PC-9 (cell line): ENCODE results near the gene CRIP2.

Source experiments
- EZH2 ChIP-seq: fragments of 200-600 bp; sonication (generic); IDR thresholded peaks from 2 replicates; pipeline ENCODE4 v1.8.0; 2017; ENCODE audit warnings: antibody characterized with exemption, low read depth
- TF ChIP-seq, protein P1 (sequence below): fragments of 200-600 bp; sonication (generic); conservative IDR thresholded peaks from 2 replicates; pipeline ENCODE4 v1.6.1; 2017; ENCODE audit warnings: mixed run types, antibody characterized with exemption, mild to moderate bottlenecking, moderate library complexity

- TF ChIP-seq, protein P1, sequence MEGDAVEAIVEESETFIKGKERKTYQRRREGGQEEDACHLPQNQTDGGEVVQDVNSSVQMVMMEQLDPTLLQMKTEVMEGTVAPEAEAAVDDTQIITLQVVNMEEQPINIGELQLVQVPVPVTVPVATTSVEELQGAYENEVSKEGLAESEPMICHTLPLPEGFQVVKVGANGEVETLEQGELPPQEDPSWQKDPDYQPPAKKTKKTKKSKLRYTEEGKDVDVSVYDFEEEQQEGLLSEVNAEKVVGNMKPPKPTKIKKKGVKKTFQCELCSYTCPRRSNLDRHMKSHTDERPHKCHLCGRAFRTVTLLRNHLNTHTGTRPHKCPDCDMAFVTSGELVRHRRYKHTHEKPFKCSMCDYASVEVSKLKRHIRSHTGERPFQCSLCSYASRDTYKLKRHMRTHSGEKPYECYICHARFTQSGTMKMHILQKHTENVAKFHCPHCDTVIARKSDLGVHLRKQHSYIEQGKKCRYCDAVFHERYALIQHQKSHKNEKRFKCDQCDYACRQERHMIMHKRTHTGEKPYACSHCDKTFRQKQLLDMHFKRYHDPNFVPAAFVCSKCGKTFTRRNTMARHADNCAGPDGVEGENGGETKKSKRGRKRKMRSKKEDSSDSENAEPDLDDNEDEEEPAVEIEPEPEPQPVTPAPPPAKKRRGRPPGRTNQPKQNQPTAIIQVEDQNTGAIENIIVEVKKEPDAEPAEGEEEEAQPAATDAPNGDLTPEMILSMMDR: no peak
- TF ChIP-seq EZH2: no peak
Observed at GRCh38 chr14:105446971-105447370, 27.6 kb upstream of the CRIP2 start.
